HS-27A (cell line): ENCODE results near the gene ZCRB1.

Experiments
- DNase-seq: peaks from one replicate; pipeline ENCODE4 v3.0.0-alpha.2; 2012; ENCODE audit warnings: low read depth, missing footprints

ZCRB1 gene

DNA sequence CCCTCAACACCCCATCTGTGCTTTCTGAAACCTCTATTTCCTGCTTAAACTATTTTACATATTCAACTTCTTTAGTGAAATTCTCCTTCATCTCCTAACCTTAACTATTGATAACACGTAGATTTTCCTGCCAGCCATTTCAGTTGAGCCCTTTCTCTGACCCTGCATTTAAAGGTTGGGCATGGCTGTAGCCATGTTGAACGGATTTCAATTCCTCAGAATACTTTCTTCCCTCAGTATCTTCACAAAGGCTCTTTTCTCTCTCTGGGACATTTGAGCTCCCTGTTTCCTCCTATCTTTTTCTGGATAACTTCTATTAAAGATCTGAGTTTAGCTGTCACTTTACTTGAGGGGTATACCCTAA, 1.3 kb upstream of the ZCRB1 start:
- DNase-seq: no peak

DNA sequence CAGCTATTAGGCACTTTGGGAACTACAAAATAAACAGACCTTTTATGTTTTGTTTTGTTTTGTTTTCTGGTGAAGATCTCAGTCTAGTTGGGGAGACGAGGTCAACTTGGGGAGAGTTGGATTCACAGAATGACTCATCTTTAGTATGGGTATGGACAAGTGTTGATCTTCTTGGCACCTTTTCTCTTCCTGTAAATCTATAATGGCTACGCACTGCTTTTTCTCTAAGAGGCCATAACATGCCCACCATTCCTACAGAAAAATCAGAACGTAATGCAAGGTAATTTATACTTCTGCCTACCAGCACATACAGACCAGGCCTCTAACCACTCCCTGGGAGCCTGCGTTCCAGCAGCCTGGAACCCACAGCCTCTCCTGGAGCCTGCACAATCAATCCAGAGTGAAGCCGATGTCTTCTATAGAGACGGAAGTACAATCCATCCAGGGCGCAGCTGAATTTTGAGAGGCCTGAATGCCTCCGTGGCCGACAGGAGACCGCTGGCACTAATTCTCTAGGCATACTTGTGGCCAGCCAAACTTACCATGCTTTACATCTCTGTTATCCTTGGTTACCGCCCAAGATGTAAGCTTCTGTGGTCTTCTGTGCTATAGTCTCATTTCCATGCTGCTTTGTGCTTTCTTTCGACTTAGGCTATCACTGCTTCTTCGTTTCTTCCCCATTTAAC, 790 bp upstream of the ZCRB1 start:
- DNase-seq: no peak

DNA sequence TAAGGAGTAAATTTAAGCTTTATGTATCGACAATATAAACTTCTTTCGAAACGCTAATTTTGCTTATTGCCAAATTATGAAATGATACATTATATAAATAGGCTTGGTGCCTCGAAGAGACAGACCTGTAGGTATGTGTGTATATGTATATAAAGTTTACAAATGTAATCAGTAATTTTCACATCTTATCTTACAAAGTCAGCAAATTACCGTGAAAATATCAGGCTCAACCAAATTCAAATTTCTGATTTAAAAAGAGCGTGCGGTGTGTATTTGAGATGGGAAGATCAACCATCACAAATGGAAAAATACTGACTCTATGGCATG, 605 bp downstream of the ZCRB1 start:
- DNase-seq: no peak

DNA sequence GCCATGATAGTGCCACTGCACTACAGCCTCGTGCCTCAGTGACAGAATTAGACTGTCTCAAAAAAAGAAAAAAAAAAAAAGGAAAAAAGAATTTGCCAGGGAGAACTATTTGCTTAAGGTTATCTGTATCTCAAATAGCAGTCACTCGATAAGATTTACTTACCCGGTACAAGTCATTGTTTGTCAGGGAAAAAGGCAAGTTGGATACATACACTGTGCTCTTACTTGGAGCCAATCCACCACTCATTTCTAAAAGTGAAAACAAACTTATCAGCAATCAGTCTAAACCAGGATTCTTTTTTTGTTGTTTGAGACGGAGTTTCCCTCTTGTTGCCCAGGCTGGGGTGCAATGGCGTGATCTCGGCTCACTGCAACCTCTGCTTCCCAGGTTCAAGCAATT, 2.0 kb downstream of the ZCRB1 start:
- DNase-seq: no peak

DNA sequence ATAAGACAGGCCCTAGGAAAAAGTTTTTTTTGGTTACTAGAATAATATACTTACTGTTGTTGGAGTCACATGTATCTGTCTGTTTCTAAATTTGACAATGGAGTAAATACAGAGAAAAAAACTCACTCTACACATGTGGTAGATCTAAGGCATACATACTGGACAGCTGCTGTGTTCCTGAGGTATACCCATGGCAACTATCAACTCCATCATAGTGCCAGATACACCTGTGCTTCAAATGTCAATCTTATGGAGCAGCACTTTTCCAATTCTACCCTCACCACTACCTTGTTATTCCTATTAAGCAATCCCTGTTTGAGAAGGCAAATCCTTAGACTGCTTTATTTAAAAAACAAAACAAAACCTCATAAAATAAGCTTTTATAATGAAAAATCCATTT, 3.3 kb downstream of the ZCRB1 start:
- DNase-seq: no peak

DNA sequence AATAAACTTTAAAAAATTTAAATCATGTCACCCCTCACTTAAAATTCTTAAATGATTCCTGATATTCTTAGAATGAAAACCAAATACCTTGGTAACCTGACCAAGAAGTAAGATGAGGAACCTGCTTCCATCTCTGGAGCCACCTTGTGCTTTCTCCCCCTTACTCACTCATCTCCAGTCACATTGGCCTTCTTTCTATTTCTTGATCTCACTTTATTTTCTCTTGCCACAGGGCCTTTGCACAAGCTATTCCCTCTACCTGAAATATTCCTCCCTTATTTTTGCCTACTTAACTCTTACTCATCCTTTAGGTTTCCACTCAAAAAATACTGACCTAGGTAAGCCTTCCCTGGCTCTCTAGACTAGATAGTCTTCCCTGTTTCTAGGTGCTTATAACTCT, 5.1 kb downstream of the ZCRB1 start:
- no peak for DNase-seq

DNA sequence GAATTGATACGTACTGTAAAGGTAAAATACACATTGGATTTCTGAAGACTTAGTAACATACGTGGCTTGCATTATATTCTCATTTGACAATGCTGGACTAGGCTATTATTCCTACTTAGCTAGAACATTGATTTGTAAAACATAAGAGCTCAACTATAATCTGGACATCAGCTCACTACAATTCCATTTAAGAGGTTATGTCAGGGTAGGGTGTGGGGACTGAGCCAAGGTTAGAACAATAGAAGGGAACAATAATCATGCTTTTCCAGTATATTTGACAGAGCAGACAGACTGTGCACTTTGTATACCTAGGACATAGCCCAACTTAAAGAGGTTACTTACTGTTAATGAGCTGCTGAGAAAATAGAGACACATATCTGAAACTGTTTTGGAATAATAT, 10.8 kb downstream of the ZCRB1 start:
- no peak for DNase-seq

DNA sequence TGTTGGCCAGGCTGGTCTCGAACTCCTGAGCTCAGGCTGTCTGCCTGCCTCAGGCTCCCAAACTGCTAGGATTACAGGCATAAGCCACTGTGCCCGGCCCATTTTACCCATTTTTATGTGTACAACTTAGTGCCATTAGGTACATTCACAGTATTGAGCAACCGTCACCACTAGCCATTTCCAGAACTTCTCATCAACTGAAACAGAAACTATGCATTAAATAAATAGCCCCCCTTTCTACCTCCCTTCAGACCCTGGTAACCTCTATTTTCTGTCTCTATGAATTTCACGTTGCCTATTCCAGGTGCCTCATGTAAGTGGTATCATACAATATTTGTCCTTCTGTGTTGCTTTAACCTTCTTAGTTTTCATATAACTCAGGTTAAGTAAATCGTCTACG, 15.9 kb downstream of the ZCRB1 start:
- no peak for DNase-seq

DNA sequence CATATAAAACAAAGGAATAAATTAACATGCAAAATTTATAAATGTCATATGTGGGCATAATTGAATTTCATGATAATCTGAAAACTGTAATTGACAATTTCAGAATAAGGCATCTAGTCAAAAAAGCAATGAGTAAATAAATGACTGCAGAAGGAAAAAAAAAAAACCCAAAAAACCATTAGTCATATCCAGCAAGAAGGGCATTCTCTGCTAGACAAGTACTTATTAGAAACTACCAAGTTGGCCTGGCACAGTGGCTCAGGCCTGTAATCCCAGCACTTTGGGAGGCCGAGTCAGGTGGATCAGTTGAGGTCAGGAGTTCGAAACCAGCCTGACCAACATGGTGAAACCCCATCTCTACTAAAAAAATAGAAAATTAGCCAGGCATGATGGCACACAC, 17.5 kb downstream of the ZCRB1 start:
- no peak for DNase-seq

DNA sequence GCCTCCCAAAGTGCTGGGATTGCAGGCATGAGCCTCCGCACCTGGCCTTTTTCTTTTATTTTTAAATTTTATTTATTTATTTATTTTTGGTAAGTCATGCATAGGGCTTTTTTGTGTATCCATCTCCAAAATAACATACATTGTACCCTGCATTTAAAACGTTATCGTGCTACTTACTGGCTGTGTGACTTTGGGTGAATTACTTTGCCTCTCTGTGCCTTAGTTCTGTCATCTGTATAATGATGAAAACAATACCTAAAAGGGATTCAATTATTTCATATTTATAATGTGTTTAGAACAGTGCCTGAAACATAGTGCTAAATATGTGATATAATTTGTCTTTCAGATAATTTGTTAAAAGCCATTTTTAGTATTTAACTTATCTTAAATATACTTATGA, 19.6 kb downstream of the ZCRB1 start:
- DNase-seq: no peak

DNA sequence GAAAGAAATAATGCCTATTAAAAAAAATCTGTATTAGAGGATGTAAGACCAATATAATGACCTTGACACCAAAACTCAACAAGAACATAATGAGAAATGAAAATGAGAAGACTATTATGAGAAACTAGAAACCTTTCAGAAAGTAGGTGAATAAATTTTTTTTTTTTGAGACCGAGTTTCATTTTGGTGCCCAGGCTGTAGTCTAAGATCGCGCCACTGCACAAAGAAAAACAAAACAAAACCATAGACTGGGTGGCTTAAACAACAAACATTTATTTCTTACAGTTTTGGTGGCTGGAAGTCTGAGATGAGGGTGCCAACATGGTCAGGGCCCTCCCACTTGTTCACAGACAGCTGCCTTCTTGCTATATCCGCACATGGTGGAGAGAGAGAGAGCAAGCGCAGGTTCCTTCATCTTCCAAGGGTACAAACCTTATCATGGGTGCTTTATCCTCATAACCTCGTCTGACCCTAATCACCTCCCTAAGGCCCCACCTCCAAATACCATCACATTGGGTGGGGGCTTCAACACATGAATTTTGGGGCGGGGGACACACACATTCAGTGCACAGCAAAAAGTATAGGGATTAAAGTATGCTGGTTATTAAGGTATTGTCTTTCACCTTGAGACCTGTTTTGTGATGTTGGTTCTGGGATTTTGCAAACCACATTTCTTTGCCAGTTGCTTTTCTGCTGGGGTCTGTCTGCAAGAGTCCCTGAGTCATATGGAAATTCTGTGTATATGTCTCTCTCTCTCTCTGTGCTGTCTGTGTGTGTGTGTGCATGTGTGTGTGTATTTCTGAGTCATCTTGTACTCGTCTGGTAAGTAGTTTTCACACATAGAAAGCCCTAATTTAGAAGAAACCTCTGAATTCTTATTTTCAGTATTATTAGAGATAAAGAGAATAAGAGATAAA, 26.2 kb downstream of the ZCRB1 start:
- DNase-seq: no peak

DNA sequence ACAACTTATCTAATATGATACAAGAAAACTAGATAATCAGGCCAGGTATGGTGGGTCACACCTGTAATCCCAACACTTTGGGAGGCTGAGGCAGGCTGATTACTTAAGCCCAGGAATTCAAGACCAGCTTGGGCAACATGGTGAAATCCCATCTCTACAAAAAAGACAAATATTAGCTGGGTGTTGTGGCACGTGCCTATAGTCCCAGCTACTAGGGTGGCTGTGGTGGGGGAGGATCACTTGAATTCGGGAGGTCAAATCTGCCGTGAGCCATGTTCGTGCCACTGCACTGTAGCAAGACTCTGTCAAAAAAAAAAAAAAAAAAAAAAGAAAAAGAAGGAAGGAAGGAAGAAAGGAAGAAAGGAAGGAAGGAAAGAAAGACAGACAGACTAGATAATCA, 27.0 kb downstream of the ZCRB1 start:
- no peak for DNase-seq

DNA sequence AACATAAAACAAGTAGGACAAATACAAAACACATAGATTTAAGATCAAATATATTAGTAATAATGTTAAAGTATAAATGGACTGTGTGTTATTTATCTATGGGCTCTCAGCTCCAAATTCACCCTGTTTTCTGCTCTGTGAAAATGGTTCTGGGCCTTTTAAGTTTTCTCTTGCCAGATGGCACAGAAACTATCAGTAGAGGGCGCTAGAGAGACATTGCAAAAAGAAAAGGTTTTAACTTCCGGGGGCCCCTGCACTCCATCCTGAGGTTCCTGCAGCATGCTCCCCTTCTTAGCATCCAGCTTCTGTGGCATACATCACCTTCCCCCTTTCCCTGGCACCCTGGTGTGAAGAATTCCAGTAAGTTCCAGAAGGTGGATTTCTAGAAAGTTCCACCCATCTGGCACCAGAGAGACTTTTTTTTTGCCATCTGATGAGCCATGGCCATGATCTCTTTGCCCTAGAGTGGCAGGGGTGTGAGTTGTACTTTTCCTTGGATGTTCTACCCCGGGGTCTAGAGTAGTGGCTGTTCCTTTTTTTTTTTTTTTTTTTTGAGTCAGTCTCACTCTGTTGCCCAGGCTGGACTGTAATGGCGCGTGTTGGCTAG, 29.3 kb downstream of the ZCRB1 start:
- DNase-seq: no peak

DNA sequence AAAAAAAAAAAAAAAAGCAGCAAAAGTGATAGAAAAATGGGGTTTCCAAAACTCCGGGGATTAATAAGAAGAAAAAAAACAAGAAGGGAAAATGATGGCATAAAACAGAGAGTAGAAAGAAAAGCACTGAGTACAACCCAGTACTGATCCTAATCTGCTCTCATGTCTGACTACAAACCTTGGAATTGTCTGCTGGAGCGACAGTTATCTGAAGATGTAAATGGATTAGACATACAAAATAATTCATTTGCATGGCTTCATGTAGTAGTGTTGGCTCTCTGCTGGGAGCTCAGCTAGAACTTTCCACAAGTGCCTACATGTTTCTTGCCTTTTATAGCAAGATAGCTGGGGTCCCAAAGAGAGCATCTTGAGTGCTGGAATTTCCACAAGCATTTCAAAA, 34.2 kb downstream of the ZCRB1 start:
- DNase-seq: no peak

DNA sequence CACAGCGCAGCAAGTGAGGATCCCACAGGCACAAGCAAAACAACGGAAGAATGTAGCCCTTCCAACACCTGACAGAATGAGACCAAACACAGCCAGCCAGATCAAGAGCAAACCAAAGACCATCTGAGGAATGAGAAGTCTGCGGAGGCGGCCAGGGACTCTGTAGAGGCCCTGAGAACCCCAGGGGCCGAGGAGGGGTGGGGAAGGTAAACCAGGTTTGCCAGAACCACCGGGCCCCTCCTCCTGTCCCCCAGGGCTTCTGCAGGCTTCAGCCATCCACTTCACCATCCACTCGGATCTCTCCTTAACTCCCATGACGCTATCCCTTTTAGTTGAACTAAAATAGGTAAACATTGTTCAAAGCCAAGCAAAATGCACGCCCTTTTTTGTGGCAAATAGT, 37.4 kb downstream of the ZCRB1 start:
- DNase-seq: no peak

DNA sequence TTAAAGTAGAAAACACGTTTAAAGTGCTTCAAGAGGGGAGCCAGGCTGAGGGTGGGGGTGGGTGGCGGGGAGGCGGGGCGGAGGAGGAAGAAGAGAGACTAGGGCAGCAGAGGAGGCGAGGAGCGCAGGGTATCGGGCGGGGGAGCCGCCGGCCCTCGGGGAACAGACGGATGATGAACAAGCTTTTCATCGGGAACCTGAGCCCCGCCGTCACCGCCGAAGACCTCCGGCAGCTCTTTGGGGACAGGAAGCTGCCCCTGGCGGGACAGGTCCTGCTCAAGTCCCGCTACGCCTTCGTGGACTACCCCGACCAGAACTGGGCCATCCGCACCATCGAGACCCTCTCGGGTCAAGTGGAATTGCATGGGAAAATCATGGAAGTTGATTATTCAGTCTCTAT, 39.2 kb downstream of the ZCRB1 start:
- no peak for DNase-seq

DNA sequence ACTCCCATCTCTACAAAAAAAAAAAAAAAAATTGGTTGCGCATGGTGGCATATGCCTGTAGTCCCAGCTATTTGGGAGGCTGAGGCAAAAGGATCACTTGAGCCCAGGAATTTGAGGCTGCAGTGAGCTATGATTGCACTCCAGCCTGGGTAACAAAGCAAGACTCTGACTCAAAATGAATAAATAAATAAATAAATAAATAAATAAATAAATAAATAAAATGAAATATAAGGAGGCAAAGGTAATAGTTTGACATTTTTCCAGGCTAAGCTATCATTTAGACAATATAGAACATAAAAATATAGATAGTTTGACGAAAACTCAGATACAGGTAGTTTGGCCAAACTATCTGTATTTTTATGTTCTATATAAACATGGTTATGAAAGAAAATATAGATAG, 40.5 kb downstream of the ZCRB1 start:
- DNase-seq: no peak

DNA sequence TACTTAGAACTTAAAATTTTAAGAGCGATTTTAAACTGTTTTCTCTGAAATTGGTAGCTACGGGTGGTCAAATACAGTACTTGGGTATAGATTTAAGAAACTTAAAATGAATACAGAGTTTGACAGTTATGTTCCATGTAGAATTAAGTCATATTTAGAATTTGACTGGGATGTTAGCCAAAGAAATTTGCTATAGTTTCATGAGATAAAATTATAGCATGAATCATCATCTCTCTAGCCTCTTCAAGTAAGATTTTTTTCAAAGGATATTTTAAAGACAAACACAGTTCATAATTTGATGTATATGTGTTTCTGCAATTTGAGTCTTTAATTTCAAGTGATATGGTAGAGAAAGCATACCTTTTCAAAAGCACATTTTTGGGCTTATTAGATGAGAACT, 41.0 kb downstream of the ZCRB1 start:
- DNase-seq: no peak

DNA sequence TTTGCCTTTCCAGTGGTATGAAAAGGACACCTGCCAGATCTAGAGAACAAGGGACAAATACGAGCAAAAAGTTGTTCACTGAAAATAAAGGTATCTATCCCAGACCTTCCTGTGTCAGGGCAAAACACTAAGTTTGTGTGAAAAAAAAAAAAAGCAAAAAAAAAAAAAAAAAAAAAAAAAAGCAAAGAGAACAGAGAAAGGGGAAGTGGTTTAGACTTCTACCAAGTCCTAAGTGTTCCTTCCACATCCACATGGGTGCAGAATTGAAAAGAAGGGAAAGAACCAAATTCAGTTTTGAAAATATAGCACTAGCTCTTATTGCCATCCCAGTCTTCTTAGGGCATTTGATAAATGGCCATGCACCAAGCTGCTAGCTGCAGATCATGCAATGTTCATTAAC, 41.7 kb downstream of the ZCRB1 start:
- no peak for DNase-seq

DNA sequence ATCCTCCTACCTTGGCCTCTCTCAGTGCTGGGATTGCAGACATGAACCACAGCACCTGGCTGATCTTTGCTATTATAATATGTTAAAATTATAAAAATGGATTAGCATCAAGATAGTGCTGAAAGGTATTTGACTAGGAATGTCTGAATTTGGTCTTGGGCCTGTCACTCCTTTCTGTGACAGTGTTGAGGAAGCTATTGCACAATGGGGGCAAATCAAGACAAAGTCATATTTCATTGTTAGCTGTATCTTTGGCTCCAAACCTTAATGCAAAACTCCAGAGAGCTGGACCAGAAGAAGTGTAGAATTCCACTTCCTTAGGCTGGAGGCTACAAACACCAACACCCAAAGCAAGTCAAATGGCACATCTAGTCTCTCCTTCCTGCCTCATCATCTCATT, 42.2 kb downstream of the ZCRB1 start:
- no peak for DNase-seq

DNA sequence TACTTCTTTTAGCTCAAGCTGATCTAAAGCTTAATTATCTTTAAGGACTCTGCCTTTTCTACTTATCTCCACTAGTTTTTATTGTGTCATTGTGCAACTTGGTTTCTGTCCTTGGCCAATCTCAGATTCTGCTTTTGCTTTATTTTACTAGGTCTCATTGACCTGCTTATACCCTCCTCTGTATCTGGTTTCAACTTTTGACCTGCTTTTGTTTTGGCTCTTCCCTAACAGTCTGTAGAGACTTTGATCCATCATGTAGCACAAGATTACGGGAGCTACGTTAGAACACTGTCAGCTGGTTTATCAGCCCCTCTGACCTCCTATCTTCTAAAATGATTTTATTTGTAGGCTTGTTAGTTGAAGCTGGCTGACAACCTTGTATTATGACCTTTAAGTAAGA, 43.6 kb downstream of the ZCRB1 start:
- no peak for DNase-seq

DNA sequence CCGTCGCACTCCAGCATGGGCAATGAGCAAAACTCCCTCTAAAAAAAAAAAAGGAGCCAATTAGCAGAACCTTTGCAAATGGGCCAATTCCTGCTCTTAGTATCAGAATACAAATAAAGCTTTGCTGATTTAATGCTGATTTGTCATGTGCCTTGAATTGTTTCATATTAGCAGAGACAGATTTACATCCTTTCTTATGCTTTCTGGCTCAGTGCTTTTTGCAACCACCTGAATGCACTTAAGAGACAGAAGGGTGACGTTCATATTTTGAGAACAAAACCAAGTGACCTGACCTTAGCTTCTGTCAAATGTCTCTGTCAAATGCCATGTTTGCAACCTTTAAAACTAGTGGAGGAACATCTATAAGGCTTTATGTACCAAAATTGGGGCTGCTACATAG, 44.0 kb downstream of the ZCRB1 start:
- no peak for DNase-seq

DNA sequence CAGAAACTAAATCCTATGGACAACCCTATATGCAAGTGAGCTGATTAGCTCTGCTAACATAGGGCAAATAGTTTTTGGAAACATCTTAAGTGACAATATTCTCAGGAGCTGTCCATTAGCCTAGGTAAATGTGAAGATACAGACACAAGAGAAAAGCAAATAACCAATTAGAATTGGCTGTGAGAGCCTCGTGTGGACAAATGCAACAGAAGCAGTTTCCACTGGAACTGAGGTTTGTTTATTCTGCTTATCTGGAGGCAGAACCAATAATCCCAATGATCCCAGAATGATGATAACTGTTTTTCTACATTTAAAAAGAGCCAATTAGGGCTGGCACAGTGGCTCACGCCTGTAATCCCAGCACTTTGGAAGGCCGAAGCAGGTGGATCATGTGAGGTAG, 44.6 kb downstream of the ZCRB1 start:
- DNase-seq: no peak

DNA sequence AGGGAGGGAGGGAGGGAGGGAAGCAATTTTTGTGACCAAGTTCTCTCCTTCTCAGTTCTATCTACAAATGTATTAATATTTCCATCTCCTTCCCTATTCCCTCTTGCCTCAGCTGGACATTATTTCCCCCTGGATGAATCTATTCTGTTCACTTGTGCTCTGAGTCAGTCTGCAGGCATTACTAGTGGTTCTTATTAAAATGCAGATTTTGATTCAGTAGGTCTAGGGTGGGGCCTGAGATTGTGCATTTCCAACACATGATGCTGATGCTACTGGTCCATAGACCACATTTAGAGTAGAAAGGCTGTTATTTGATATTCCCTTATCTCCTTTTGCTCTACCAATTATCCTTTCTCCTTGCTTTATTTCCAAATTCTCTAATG, 47.8 kb downstream of the ZCRB1 start:
- no peak for DNase-seq
